Type B pancreatic cell (in vitro differentiated cells): Measurements from ENCODE around the gene KPNA1. TPM values are rescaled to one million over a fixed set of nuclear protein-coding genes. Genes with fewer than 3 reads are reported as not detected.
"Not testable (repeated sequence)": the region's sequence is repeated elsewhere in the genome, so short reads cannot be mapped to it uniquely, and the experiment has no call there.

Experiments used
- DNase-seq: peaks from one replicate; pipeline ENCODE4 v3.0.0; 2021; ENCODE audit warnings: mixed read lengths; ENCODE audit not compliant: unreplicated experiment; ENCODE audit errors: extremely low spot score
- H3K27ac Mint-ChIP-seq: 2 replicates; pipeline ENCODE4 v1.8.0; 2021; ENCODE audit warnings: mild to moderate bottlenecking, mixed read lengths
- H3K27me3 Mint-ChIP-seq: 2 replicates; pipeline ENCODE4 v1.8.0; 2021; ENCODE audit warnings: mixed read lengths
- H3K36me3 Mint-ChIP-seq: 2 replicates; pipeline ENCODE4 v1.8.0; 2021; ENCODE audit warnings: mixed read lengths
- H3K4me1 Mint-ChIP-seq: one replicate; pipeline ENCODE4 v1.8.0; 2021; ENCODE audit warnings: mixed read lengths; ENCODE audit not compliant: unreplicated experiment
- H3K4me3 Mint-ChIP-seq: 2 replicates; pipeline ENCODE4 v1.8.0; 2021; ENCODE audit warnings: mild to moderate bottlenecking, mixed read lengths
- H3K9me3 Mint-ChIP-seq: 2 replicates; pipeline ENCODE4 v1.8.0; 2021; ENCODE audit warnings: mixed read lengths
- CTCF ChIP-seq: fragments of 200-600 bp; sonication (generic); conservative IDR thresholded peaks from 2 replicates; pipeline ENCODE4 v1.5.0; 2021; ENCODE audit warnings: antibody characterized with exemption, mild to moderate bottlenecking
- total RNA-seq: library from RNA; stranded (reverse); gene quantifications from 2 replicates; pipeline ENCODE4 v1.2.1, GENCODE V29; 2021; ENCODE audit warnings: low replicate concordance

KPNA1 gene
- total RNA-seq, 1 donor from 2014 or later = 67.7 TPM

- H3K4me1 Mint-ChIP-seq, H3K27me3 Mint-ChIP-seq, DNase-seq: not testable (repeated sequence)
- H3K27ac Mint-ChIP-seq = peak overlapping the region; percentile 68
- H3K4me3 Mint-ChIP-seq = peak overlapping the region; percentile 34
- H3K9me3 Mint-ChIP-seq = peaks cover 10% of the 10 kb centered on the region
- H3K36me3 Mint-ChIP-seq = peaks cover 83% of the 10 kb centered on the region
Measured at GRCh38 chr3:122443762-122444490, 70.8 kb downstream of the KPNA1 start.

- H3K27me3 Mint-ChIP-seq = no peaks in the 10 kb centered on the region
- peaks cover 77% of the 10 kb centered on the region for H3K36me3 Mint-ChIP-seq
- peaks cover 10% of the 10 kb centered on the region for H3K9me3 Mint-ChIP-seq
- H3K4me1 Mint-ChIP-seq = peaks cover 7% of the 10 kb centered on the region
- no peak overlapping the region for H3K4me3 Mint-ChIP-seq
- H3K27ac Mint-ChIP-seq = peak overlapping the region; percentile 68
- DNase-seq = no peak
- TF ChIP-seq CTCF = no peak
Measured at GRCh38 chr3:122443090-122443489, 71.6 kb downstream of the KPNA1 start.

GRCh38 chr3:122435950-122436349 is 78.8 kb downstream of the KPNA1 start:
- H3K4me1 Mint-ChIP-seq = no peaks in the 10 kb centered on the region
- no peak for TF ChIP-seq CTCF
- no peak overlapping the region for H3K27ac Mint-ChIP-seq
- no peak overlapping the region for H3K4me3 Mint-ChIP-seq
- H3K9me3 Mint-ChIP-seq = peaks cover 5% of the 10 kb centered on the region
- H3K27me3 Mint-ChIP-seq = no peaks in the 10 kb centered on the region
- no peak for DNase-seq
- peaks cover 59% of the 10 kb centered on the region for H3K36me3 Mint-ChIP-seq

- no peak for DNase-seq
- no peaks in the 10 kb centered on the region for H3K27me3 Mint-ChIP-seq
- no peaks in the 10 kb centered on the region for H3K9me3 Mint-ChIP-seq
- no peak overlapping the region for H3K4me3 Mint-ChIP-seq
- no peak for TF ChIP-seq CTCF
- H3K4me1 Mint-ChIP-seq = no peaks in the 10 kb centered on the region
- H3K27ac Mint-ChIP-seq = no peak overlapping the region
- peaks cover 51% of the 10 kb centered on the region for H3K36me3 Mint-ChIP-seq
Measured at GRCh38 chr3:122430371-122430770, 84.4 kb downstream of the KPNA1 start.

GRCh38 chr3:122427857-122428471 is 86.8 kb downstream of the KPNA1 start:
- H3K36me3 Mint-ChIP-seq = peaks cover 42% of the 10 kb centered on the region
- H3K9me3 Mint-ChIP-seq = no peaks in the 10 kb centered on the region
- no peak for TF ChIP-seq CTCF
- H3K27me3 Mint-ChIP-seq = no peaks in the 10 kb centered on the region
- DNase-seq = no peak
- H3K4me1 Mint-ChIP-seq = no peaks in the 10 kb centered on the region
- H3K4me3 Mint-ChIP-seq = no peak overlapping the region
- H3K27ac Mint-ChIP-seq = peak overlapping the region; percentile 59

- TF ChIP-seq CTCF = no peak
- H3K36me3 Mint-ChIP-seq = peaks cover 28% of the 10 kb centered on the region
- no peak overlapping the region for H3K4me3 Mint-ChIP-seq
- peaks cover 1% of the 10 kb centered on the region for H3K4me1 Mint-ChIP-seq
- no peak for DNase-seq
- H3K27ac Mint-ChIP-seq = no peak overlapping the region
- H3K27me3 Mint-ChIP-seq = no peaks in the 10 kb centered on the region
- no peaks in the 10 kb centered on the region for H3K9me3 Mint-ChIP-seq
Measured at GRCh38 chr3:122421836-122422235, 92.9 kb downstream of the KPNA1 start.
